Neuronal stem cell (in vitro differentiated cells): ENCODE data around the gene MYO9B.
"Not testable (repeated sequence)": the region's sequence is repeated elsewhere in the genome, so short reads cannot be mapped to it uniquely, and the experiment has no call there.

Experiments
- DNase-seq: peaks from one replicate; pipeline ENCODE4 v3.0.0-alpha.2; 2013; ENCODE audit warnings: low spot score
- H2AFZ ChIP-seq: one replicate; pipeline ENCODE4 v1.6.1; 2013; ENCODE audit warnings: mild to moderate bottlenecking, low read length, inconsistent platforms
- H2AK5ac ChIP-seq: 2 replicates; pipeline ENCODE4 v1.6.1; 2013; ENCODE audit warnings: low read depth, mild to moderate bottlenecking, inconsistent platforms, low read length, moderate library complexity, mixed read lengths
- H2BK120ac ChIP-seq: 2 replicates; pipeline ENCODE4 v1.6.1; 2013; ENCODE audit warnings: low read depth, mild to moderate bottlenecking, inconsistent platforms, low read length, moderate library complexity, mixed read lengths
- H2BK12ac ChIP-seq: one replicate; pipeline ENCODE4 v1.6.1; 2013; ENCODE audit warnings: low read length, inconsistent platforms
- H2BK15ac ChIP-seq: 2 replicates; pipeline ENCODE4 v1.6.1; 2013; ENCODE audit warnings: mild to moderate bottlenecking, low read length, inconsistent platforms, mixed read lengths
- H2BK5ac ChIP-seq: one replicate; pipeline ENCODE4 v1.6.1; 2013; ENCODE audit warnings: inconsistent platforms, mild to moderate bottlenecking, low read length, moderate library complexity
- H3K14ac ChIP-seq: one replicate; pipeline ENCODE4 v1.6.1; 2013; ENCODE audit warnings: low read length, inconsistent platforms
- H3K18ac ChIP-seq: 2 replicates; pipeline ENCODE4 v1.6.1; 2013; ENCODE audit warnings: low read length, inconsistent platforms
- H3K23ac ChIP-seq: 2 replicates; pipeline ENCODE4 v1.6.1; 2013; ENCODE audit warnings: low read depth, mild to moderate bottlenecking, mixed read lengths, low read length, inconsistent platforms; ENCODE audit not compliant: poor library complexity
- H3K27ac ChIP-seq: replicated peaks from 3 replicates; pipeline ENCODE4 v1.5.1; 2013; ENCODE audit warnings: low read length, inconsistent platforms
- H3K27me3 ChIP-seq, 3 experiments: 2 replicates each; pipeline ENCODE4 v1.6.1; 2013; ENCODE audit warnings: low read length in 3 of 3, mild to moderate bottlenecking in 2 of 3, inconsistent platforms in 1 of 3, low read depth in 1 of 3, mixed read lengths in 1 of 3, moderate library complexity in 1 of 3; ENCODE audit not compliant: control insufficient read depth in 3 of 3, insufficient read depth in 3 of 3
- H3K36me3 ChIP-seq, 2 donors: replicated peaks in 1 of 2; 2 replicates each; pipeline ENCODE4 v1.6.1; 2013; ENCODE audit warnings: low read length in 2 of 2; ENCODE audit not compliant: control insufficient read depth in 2 of 2, insufficient read depth in 2 of 2
- H3K4ac ChIP-seq: 2 replicates; pipeline ENCODE4 v1.6.1; 2013; ENCODE audit warnings: inconsistent platforms, mild to moderate bottlenecking, low read length, moderate library complexity
- H3K4me1 ChIP-seq, 2 donors: 1 replicate in 1 of 2; 2 replicates in 1 of 2; pipeline ENCODE4 v1.6.1; 2013; ENCODE audit warnings: low read length in 2 of 2, low read depth in 1 of 2; ENCODE audit not compliant: control insufficient read depth in 2 of 2, insufficient read depth in 1 of 2
- H3K4me2 ChIP-seq: one replicate; pipeline ENCODE4 v1.6.1; 2013; ENCODE audit warnings: mild to moderate bottlenecking, low read length, inconsistent platforms; ENCODE audit not compliant: insufficient read depth, poor library complexity, severe bottlenecking
- H3K4me3 ChIP-seq, 2 donors: 2 replicates each; pipeline ENCODE4 v1.5.1; 2013; ENCODE audit warnings: low read length in 2 of 2, mild to moderate bottlenecking in 2 of 2, inconsistent platforms in 1 of 2, moderate library complexity in 1 of 2
- H3K79me1 ChIP-seq: one replicate; pipeline ENCODE4 v1.6.1; 2013; ENCODE audit warnings: low read depth, mild to moderate bottlenecking, inconsistent platforms, low read length, moderate library complexity
- H3K9ac ChIP-seq: one replicate; pipeline ENCODE4 v1.6.1; 2013; ENCODE audit warnings: mild to moderate bottlenecking, low read depth, low read length, inconsistent platforms; ENCODE audit not compliant: poor library complexity
- H3K9me3 ChIP-seq, 2 donors: replicated peaks in 1 of 2; 2 replicates each; pipeline versions ENCODE3 to v1.6.1; 2013; ENCODE audit warnings: low read length in 2 of 2, mild to moderate bottlenecking in 2 of 2, inconsistent platforms in 1 of 2, low read depth in 1 of 2, mixed read lengths in 1 of 2, moderate library complexity in 1 of 2; ENCODE audit not compliant: control insufficient read depth in 2 of 2, insufficient read depth in 1 of 2
- H4K8ac ChIP-seq: one replicate; pipeline ENCODE4 v1.6.1; 2013; ENCODE audit warnings: low read depth, mild to moderate bottlenecking, inconsistent platforms, low read length, moderate library complexity
- H4K91ac ChIP-seq: one replicate; pipeline ENCODE4 v1.6.1; 2013; ENCODE audit warnings: low read length, low read depth, mild to moderate bottlenecking, inconsistent platforms; ENCODE audit not compliant: poor library complexity
- WGBS, 2 donors: extraction: QIAGEN DNeasy Blood & Tissue Kit; methylation state at CpG; one replicate each; pipeline ENCODE4 v1.1.7; 2013; ENCODE audit warnings: missing lambda C conversion rate in 2 of 2, mixed read lengths in 1 of 2; ENCODE audit not compliant: insufficient read length in 2 of 2, insufficient replicate concordance in 1 of 2; ENCODE audit errors: extremely low coverage in 2 of 2; 5-methylcytosine and 5-hydroxymethylcytosine counted together

The MYO9B gene

DNA sequence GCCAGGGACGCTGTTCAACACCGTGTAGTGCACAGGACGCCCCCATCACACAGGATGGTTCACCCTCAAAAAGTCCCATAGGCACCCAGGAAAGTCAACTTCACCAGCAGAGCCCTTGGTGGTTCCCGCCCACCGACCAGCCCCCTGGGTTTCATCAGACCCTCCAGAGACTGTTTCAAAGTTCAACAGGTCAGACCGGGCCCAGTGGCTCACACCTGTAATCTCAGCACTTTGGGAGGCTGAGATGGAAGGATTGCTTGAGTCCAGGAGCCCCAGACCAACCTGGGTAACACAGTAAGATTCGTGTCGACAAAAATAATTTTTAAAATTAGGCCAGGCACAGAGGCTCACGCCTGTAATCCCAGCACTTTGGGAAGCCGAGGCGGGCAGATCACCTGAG lies 61.0 kb downstream of the MYO9B start:
- no peak overlapping the region for H2AK5ac ChIP-seq

GRCh38 chr19:17137417-17137816 lies 61.8 kb downstream of the MYO9B start:
- H2BK15ac ChIP-seq, result no peak overlapping the region
- no peak overlapping the region for H2BK12ac ChIP-seq
- H3K27ac ChIP-seq, result no peak overlapping the region
- H3K4ac ChIP-seq, result no peak overlapping the region
- H2AK5ac ChIP-seq, result peak overlapping the region; percentile 70
- H3K27me3 ChIP-seq, result no peaks in the 10 kb centered on the region
- no peak for DNase-seq
- H2AFZ ChIP-seq, result no peak overlapping the region
- H3K4me3 ChIP-seq, result no peak overlapping the region
- no peak overlapping the region for H4K8ac ChIP-seq
- no peak overlapping the region for H3K14ac ChIP-seq
- H2BK5ac ChIP-seq, result no peak overlapping the region
- peaks cover 13% of the 10 kb centered on the region in 2 donors for H3K4me1 ChIP-seq
- H3K4me2 ChIP-seq, result no peak overlapping the region
- H3K23ac ChIP-seq, result no peak overlapping the region
- peak overlapping the region; percentile 11 for H3K18ac ChIP-seq
- H3K9me3 ChIP-seq, result no peaks in the 10 kb centered on the region
- H3K36me3 ChIP-seq, result peaks cover 0 to 27% of the 10 kb centered on the region in 2 donors
- H4K91ac ChIP-seq, result no peak overlapping the region
- H3K9ac ChIP-seq, result no peak overlapping the region
- WGBS, 2 donors, result no CpG with 5 or more reads among the region's 10 CpGs
- H2BK120ac ChIP-seq, result no peak overlapping the region
- peaks cover 2% of the 10 kb centered on the region for H3K79me1 ChIP-seq

More for the DNA sequence above, 61.0 kb downstream of the MYO9B start:
- Histone ChIP-seq H2BK120ac (no peak overlapping the region), H2AFZ (no peak overlapping the region), H3K4me1 (peaks cover 13% of the 10 kb centered on the region in 2 donors), H2BK15ac (no peak overlapping the region), H2BK5ac (no peak overlapping the region), H3K9ac (no peak overlapping the region), H3K4ac (no peak overlapping the region), H3K27me3 (no peaks in the 10 kb centered on the region), H3K9me3 (no peaks in the 10 kb centered on the region), H3K14ac (no peak overlapping the region), H4K8ac (no peak overlapping the region), H3K27ac (no peak overlapping the region), H2BK12ac (no peak overlapping the region), H3K36me3 (peaks cover 0 to 19% of the 10 kb centered on the region in 2 donors), H3K18ac (peak overlapping the region; percentile 38), H3K23ac (no peak overlapping the region), H4K91ac (no peak overlapping the region), H3K79me1 (peaks cover 2% of the 10 kb centered on the region), H3K4me2 (no peak overlapping the region), H3K4me3 (no peak overlapping the region)
- no peak for DNase-seq
- WGBS, 2 donors, result no CpG with 5 or more reads among the region's 11 CpGs

GRCh38 chr19:17138052-17138846 lies 62.7 kb downstream of the MYO9B start:
- not testable (repeated sequence) for H3K27me3 ChIP-seq, H2BK12ac ChIP-seq, H2BK120ac ChIP-seq, H2AK5ac ChIP-seq, H4K8ac ChIP-seq, H3K9me3 ChIP-seq, H3K23ac ChIP-seq, DNase-seq, H2AFZ ChIP-seq, H3K14ac ChIP-seq, H3K4me2 ChIP-seq, H3K27ac ChIP-seq, H2BK5ac ChIP-seq, H3K4me3 ChIP-seq, H3K9ac ChIP-seq, H3K79me1 ChIP-seq, H3K18ac ChIP-seq, H2BK15ac ChIP-seq, H3K4ac ChIP-seq, H4K91ac ChIP-seq
- Histone ChIP-seq H3K36me3 (peaks cover 0 to 35% of the 10 kb centered on the region in 2 donors), H3K4me1 (peaks cover 13% of the 10 kb centered on the region in 2 donors)
- WGBS, 2 donors, result no CpG with 5 or more reads among the region's 10 CpGs

- H3K18ac ChIP-seq, result no peak overlapping the region
- no peak overlapping the region for H3K4ac ChIP-seq
- H3K79me1 ChIP-seq, result peaks cover 2% of the 10 kb centered on the region
- H3K14ac ChIP-seq, result no peak overlapping the region
- H3K27me3 ChIP-seq, result no peaks in the 10 kb centered on the region
- no peak overlapping the region for H3K9ac ChIP-seq
- no peak for DNase-seq
- no peak overlapping the region for H3K4me3 ChIP-seq
- no peak overlapping the region for H2BK15ac ChIP-seq
- H2BK12ac ChIP-seq, result no peak overlapping the region
- H3K9me3 ChIP-seq, result no peaks in the 10 kb centered on the region
- no CpG with 5 or more reads among the region's 10 CpGs for WGBS, 2 donors
- H2BK5ac ChIP-seq, result no peak overlapping the region
- no peak overlapping the region for H3K27ac ChIP-seq
- H2BK120ac ChIP-seq, result no peak overlapping the region
- peaks cover 13% of the 10 kb centered on the region in 2 donors for H3K4me1 ChIP-seq
- peaks cover 0 to 37% of the 10 kb centered on the region in 2 donors for H3K36me3 ChIP-seq
- H4K8ac ChIP-seq, result no peak overlapping the region
- H2AFZ ChIP-seq, result no peak overlapping the region
- H4K91ac ChIP-seq, result no peak overlapping the region
- no peak overlapping the region for H3K23ac ChIP-seq
- no peak overlapping the region for H2AK5ac ChIP-seq
- H3K4me2 ChIP-seq, result no peak overlapping the region
These were observed 63.5 kb downstream of the MYO9B start for GRCh38 chr19:17138937-17139598.
